GM12875 (cell line): Measurements from ENCODE around the gene NFATC1.

Source experiments
- H3K4me3 ChIP-seq: one replicate; pipeline ENCODE4 v1.5.1; 2011; ENCODE audit warnings: low read depth, low read length, control low read depth
- TF ChIP-seq, protein P1 (sequence below): IDR thresholded peaks from 2 replicates; pipeline ENCODE4 v1.5.1; 2011; ENCODE audit warnings: low read depth, mild to moderate bottlenecking, control low read depth, inconsistent platforms, low read length, moderate library complexity, borderline replicate concordance; ENCODE audit not compliant: insufficient read depth

The NFATC1 gene

DNA sequence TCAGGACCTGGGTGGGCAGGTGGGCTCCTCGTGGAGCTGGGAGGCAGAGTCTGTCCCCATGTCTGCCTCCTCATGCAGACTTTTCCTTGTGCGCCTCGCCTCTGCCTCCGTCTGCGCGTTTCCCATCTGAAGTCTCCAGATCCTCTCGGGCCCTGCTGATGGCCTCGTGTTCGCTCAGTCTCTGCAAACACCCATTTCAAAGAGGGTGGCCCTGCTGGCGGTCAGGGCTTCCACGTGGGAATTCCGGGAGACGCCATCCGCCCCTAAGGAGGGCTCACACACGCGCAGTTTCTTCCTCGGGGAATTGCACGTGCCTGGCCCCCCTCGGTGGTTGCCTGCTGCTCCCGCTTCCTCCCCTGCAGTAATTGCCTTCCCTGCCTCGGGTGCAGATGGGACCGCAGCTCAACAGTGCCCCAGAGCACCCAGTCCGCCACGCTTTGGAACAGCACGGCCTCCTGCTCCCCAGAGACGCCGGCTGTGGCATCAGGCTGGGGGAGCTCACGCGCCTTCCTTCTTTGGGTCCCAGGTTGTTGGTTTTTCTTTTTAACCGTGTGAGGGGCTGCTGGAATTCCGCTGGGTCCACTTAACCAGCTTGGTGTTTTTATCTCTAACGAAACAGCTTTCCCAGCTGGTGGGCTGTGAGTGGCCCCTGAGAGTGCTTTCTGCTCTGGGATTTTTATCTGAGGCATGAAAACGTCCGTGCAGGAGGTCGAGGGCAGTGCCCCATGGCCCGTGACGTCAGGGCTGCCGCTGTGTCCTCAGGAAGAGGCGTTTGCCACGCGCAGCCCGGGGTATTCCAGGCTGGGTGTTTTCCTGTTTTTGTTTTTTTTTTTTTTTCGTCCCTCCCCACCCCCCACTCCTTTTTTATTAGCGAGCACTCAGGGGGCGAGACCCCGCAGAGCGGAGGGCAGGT lies 16.1 kb downstream of the NFATC1 start:
- no peak overlapping the region for H3K4me3 ChIP-seq
- TF ChIP-seq, protein P1, sequence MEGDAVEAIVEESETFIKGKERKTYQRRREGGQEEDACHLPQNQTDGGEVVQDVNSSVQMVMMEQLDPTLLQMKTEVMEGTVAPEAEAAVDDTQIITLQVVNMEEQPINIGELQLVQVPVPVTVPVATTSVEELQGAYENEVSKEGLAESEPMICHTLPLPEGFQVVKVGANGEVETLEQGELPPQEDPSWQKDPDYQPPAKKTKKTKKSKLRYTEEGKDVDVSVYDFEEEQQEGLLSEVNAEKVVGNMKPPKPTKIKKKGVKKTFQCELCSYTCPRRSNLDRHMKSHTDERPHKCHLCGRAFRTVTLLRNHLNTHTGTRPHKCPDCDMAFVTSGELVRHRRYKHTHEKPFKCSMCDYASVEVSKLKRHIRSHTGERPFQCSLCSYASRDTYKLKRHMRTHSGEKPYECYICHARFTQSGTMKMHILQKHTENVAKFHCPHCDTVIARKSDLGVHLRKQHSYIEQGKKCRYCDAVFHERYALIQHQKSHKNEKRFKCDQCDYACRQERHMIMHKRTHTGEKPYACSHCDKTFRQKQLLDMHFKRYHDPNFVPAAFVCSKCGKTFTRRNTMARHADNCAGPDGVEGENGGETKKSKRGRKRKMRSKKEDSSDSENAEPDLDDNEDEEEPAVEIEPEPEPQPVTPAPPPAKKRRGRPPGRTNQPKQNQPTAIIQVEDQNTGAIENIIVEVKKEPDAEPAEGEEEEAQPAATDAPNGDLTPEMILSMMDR: no peak

DNA sequence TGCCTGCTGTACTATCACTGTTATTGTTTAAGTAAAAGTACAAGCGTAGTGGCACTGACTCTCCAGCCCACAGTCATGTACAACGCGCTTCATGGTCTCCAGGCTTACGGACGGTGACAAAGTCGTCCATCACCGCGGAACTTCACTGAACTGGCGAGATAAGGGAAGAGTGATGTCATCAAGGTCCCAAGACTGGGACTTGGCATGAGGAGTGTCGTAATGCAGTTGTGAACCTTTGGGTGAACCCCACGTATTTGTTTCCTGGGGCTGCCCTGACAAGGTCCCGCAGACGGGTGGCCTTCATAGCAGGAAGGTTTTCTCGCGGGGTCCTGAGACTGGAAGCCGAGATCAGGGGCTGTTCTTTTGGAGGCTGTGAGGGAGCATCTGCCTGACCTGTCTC lies 17.3 kb downstream of the NFATC1 start:
- TF ChIP-seq, protein P1: no peak

DNA sequence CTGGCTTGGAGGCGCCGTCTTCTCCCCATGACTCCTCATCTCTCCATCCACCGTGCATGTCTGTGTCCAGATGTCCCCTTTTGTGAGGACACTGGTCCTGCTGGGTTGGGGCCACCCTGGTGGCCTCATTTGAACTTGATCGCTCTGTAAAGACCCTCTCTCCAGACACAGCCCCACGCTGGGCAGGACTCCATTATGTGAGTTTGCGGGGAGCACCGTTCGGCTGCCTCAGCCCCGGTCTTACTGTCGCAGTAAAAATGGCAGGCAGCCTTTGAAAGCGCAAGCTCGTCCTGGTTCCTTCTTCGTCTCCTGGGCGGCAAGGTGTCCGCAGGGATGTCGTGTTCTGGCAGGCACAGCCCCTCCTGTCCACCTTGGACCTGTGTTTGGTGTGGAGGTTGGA lies 17.7 kb downstream of the NFATC1 start:
- no peak overlapping the region for H3K4me3 ChIP-seq
- TF ChIP-seq, protein P1: no peak

More for the DNA sequence above, 17.3 kb downstream of the NFATC1 start:
- no peak overlapping the region for H3K4me3 ChIP-seq

DNA sequence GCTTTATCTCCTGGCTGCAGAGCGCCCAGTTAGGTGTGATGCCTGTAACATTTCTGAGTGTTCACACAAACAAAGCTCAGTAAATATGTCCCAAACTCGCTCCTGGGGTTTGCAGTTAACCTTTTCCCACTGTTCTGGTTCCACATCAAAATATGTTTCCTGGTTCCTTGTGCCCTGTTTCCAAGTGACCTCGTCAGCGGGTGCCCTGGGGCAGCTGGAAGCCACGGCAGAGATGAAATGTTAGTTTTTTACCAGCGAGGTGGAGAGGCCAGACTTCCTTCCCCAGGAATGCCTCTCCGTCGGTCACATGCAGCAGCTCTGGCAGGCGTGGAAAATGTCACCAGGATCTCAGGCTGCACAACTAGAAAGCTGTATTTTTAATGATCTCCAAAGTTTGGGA lies 18.2 kb downstream of the NFATC1 start:
- H3K4me3 ChIP-seq: no peak overlapping the region
- TF ChIP-seq, protein P1: no peak

DNA sequence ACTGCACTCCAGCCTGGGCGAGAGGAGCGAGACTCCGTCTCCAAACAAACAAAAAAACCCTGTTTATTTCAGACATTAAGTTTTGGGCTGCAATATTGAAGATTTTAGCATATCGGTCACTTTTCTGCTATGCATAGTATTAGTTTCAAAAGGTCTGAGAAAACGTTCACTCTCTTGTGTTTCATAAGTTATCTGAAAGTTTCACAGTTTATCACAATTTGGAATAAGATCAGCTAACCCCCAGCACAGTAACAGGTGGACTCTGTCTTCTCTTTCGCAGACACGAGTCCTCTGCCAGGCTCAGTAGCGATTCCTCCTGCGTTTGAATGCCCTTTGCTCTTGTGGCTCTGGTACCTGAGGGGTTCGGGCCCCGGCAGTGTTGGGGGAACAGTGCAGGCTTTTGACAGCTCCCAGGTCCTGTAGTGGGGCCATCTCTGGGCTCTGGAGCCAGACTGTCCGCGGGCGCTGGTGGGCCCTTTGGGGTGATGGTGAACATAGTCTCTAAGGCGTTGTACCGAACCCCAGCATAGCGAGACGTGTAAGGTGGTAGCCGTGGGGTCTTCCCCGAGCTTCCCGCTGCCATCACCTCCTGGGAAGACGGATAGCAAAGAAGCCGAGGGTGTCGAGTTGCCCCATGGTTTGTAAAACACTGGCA lies 20.4 kb downstream of the NFATC1 start:
- H3K4me3 ChIP-seq: no peak overlapping the region
- TF ChIP-seq, protein P1: no peak

DNA sequence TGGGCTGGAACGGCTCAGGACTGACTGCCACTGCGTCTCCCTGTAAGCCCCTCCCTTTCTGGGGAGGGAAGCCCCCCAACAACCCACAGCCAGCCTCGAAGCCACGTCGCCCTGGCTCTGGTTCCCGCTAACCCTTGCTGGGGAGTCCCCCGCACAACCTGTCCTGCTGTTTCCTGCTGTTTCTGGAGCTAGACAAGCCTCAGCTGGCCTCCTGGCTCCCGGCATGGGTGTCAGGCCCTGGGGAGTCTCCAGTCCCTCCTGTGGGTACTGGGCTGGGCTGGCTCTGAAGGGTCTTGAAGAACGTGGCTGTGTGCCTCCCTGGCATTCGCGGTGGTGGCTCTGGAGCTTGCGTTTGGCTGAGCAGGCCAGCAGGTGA lies 20.9 kb downstream of the NFATC1 start:
- no peak overlapping the region for H3K4me3 ChIP-seq
- TF ChIP-seq, protein P1: no peak
